Kidney (tissue), 14 donors: ENCODE results near the gene CIT. TPM values are rescaled to one million over a fixed set of nuclear protein-coding genes. Genes with fewer than 3 reads are reported as not detected.
A peak's percentile ranks its signal among the peaks of the same experiment; 100 is the strongest.

Experiments used
- DNase-seq, 5 donors: peaks; one replicate each; pipeline ENCODE4 v3.0.0-alpha.2; 2013 to 2020
- FAIRE-seq: peaks from 2 replicates; lab custom pipeline; 2012; peaks lifted over from hg19 to GRCh38; lab: Jason Lieb, UNC
- H3K27ac ChIP-seq, 2 donors: one replicate each; pipeline ENCODE4 v1.7.0; 2013; ENCODE audit warnings: low read depth in 2 of 2, low read length in 2 of 2, inconsistent platforms in 1 of 2
- H3K27me3 ChIP-seq: one replicate; pipeline ENCODE4 v1.7.1; 2013; ENCODE audit warnings: low read length, inconsistent platforms; ENCODE audit not compliant: control insufficient read depth, insufficient read depth
- H3K36me3 ChIP-seq, 3 donors: one replicate each; pipeline versions ENCODE4 v1.7.0 to v1.7.1; 2013; ENCODE audit warnings: low read length in 3 of 3, control low read depth in 1 of 3, inconsistent platforms in 1 of 3; ENCODE audit not compliant: insufficient read depth in 3 of 3, control insufficient read depth in 2 of 3
- H3K4me1 ChIP-seq, 3 donors: one replicate each; pipeline versions ENCODE4 v1.7.0 to v1.7.1; 2013; ENCODE audit warnings: low read length in 3 of 3, inconsistent platforms in 1 of 3, low read depth in 1 of 3; ENCODE audit not compliant: control insufficient read depth in 2 of 3, insufficient read depth in 2 of 3
- H3K4me3 ChIP-seq, 3 donors: one replicate each; pipeline versions ENCODE4 v1.7.0 to v1.8.1; 2013; ENCODE audit warnings: low read length in 3 of 3, control low read depth in 1 of 3, inconsistent platforms in 1 of 3
- H3K9ac ChIP-seq, 3 donors: one replicate each; pipeline versions ENCODE4 v1.7.0 to v1.7.1; 2013; ENCODE audit warnings: low read length in 3 of 3, control low read depth in 1 of 3, inconsistent platforms in 1 of 3
- H3K9me3 ChIP-seq, 3 donors: one replicate each; pipeline versions ENCODE4 v1.7.0 to v1.7.1; 2013; ENCODE audit warnings: low read length in 3 of 3, control low read depth in 1 of 3, inconsistent platforms in 1 of 3; ENCODE audit not compliant: control insufficient read depth in 2 of 3, insufficient read depth in 1 of 3
- intact Hi-C: fragments of 100-400 bp; cut with DNase I; formaldehyde crosslinking; loops from one replicate; pipeline ENCODE4 v1.11.1; 2022
- polyA plus RNA-seq: library from polyadenylated mRNA; stranded (reverse); fragments of 350-450 nt; fragmentation: Illumina TruSeq; extraction: RNeasy Lipid Tissue Mini Kit (QIAGEN cat#74804); gene quantifications from one replicate; pipeline ENCODE4 v1.2.3, GENCODE V29; 2014; ENCODE audit warnings: low read depth, low replicate concordance; ENCODE audit not compliant: insufficient read depth
- total RNA-seq: library from RNA; stranded (reverse); fragmentation: NEBNext Ultra II Directional; extraction: Animal tissue kit (Norgen Biotek cat#: 25700); gene quantifications from one replicate; pipeline ENCODE4 v1.2.1, GENCODE V29; 2021
- TF ChIP-seq, protein P1 (sequence below): IDR thresholded peaks from 3 replicates; pipeline ENCODE4 v1.5.1; 2012; ENCODE audit warnings: mild to moderate bottlenecking, moderate library complexity, borderline replicate concordance; ENCODE audit not compliant: insufficient read depth; ENCODE audit errors: extremely low read depth
- donor health status: control.
- donor health status: control.
- donor health status: control.
- donor health status: control.
- donor health status: control.
- donor health status: DM: yes; HTN: yes; CAD: no.
- donor health status: Normal renal cell carcinoma (clear cell type).

CIT gene
- total and polyA plus RNA-seq, 2 donors from 2014 or later: 3.0 to 81.6 TPM

DNA sequence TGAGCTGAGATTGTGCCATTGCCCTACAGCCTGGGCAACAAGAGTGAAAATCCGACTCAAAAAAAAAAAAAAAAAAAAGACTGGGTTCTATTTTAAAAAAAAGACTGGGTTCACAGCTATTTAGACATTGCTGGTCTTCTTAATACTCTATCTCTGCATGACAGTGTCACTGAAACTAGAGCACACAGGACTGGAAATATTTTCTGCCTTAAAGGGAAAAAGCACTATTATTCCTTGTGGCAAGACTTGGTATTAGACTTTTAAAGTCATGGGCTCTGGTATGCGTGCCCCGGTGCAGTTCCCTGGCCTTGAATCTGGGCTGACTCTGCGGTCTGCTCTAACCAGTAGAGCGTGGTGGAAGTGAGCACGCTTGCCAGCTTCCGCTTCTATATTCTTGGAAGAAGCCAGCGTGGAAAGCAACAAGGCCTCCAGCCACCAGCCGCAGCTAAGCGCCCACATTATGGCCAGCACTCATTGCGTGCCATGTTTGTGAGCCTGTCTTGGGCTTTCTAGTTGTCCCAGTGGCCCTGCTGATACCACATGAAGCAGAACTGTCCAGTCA lies 177.8 kb downstream of the CIT start:
- peak overlapping the region in 1 of 3 donors; percentile 13 for H3K4me3 ChIP-seq
- H3K27me3 ChIP-seq: no peaks in the 10 kb centered on the region
- no peak for FAIRE-seq
- peaks cover 0 to 40% (median 15%) of the 10 kb centered on the region in 3 donors for H3K4me1 ChIP-seq
- H3K9me3 ChIP-seq: no peaks in the 10 kb centered on the region
- TF ChIP-seq, protein P1, sequence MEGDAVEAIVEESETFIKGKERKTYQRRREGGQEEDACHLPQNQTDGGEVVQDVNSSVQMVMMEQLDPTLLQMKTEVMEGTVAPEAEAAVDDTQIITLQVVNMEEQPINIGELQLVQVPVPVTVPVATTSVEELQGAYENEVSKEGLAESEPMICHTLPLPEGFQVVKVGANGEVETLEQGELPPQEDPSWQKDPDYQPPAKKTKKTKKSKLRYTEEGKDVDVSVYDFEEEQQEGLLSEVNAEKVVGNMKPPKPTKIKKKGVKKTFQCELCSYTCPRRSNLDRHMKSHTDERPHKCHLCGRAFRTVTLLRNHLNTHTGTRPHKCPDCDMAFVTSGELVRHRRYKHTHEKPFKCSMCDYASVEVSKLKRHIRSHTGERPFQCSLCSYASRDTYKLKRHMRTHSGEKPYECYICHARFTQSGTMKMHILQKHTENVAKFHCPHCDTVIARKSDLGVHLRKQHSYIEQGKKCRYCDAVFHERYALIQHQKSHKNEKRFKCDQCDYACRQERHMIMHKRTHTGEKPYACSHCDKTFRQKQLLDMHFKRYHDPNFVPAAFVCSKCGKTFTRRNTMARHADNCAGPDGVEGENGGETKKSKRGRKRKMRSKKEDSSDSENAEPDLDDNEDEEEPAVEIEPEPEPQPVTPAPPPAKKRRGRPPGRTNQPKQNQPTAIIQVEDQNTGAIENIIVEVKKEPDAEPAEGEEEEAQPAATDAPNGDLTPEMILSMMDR: no peak
- peak overlapping the region in 1 of 3 donors; percentile 46 for H3K9ac ChIP-seq
- H3K27ac ChIP-seq: peak overlapping the region; percentile 73 to 84
- DNase-seq: peak in 4 of 5 donors; percentile 39 to 91 (median 58)
- no peaks in the 10 kb centered on the region for H3K36me3 ChIP-seq
- intact Hi-C loops: no loop called here

DNA sequence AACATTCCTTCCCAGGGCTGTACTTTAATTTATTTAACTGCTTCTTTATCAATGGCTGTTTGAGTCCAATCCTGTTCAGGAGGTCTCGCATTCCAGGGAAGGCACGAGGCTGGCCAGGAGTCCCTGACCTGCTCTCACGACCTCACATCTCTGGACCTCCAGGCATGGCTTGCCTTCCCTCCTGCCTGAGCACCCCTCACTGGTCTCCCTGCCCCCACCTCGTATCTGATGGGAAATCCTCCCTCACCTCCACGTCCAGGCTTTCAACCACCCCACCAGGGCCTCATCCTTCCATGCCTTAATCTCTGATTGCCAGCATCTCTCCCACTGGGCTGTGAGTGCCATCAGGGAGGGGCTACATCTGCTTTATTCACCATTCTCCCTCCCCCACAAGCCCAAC lies 180.2 kb downstream of the CIT start:
- Histone ChIP-seq H3K36me3 (no peaks in the 10 kb centered on the region), H3K4me1 (peaks cover 0 to 53% (median 31%) of the 10 kb centered on the region in 3 donors), H3K27ac (peak overlapping the region in 1 of 2 donors; percentile 13), H3K9me3 (no peaks in the 10 kb centered on the region), H3K4me3 (no peak overlapping the region), H3K9ac (no peak overlapping the region), H3K27me3 (no peaks in the 10 kb centered on the region)
- FAIRE-seq (no peak), DNase-seq (no peak)
- intact Hi-C loops: no loop called here
- TF ChIP-seq, protein P1: no peak

DNA sequence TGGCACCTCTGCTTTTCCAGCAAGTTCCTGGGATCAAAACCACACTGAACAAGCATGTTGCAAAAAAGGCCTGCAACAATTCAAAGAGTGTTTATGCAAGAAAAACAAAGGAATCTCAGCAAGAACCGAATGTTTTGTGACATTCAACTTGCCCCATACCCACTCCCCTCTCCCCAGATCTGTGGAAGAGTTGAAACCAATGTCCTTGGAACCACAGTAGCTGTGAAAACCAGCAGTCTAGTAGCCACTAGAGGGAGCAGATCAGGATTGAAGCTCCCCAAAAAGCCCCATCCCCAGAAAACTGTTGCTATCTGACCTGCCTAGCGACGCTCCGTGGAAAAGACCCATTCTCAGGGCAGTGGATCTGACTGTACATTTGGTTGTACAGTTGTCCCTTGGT lies 182.1 kb downstream of the CIT start:
- FAIRE-seq (no peak), DNase-seq (no peak)

More for the DNA sequence above, 182.1 kb downstream of the CIT start:
- TF ChIP-seq, protein P1: peak; percentile 42
- Histone ChIP-seq H3K4me3 (no peak overlapping the region), H3K9ac (no peak overlapping the region), H3K4me1 (peaks cover 3 to 68% (median 29%) of the 10 kb centered on the region in 3 donors), H3K36me3 (no peaks in the 10 kb centered on the region), H3K27ac (peak overlapping the region in 1 of 2 donors; percentile 6), H3K9me3 (no peaks in the 10 kb centered on the region), H3K27me3 (no peaks in the 10 kb centered on the region)
- intact Hi-C loops: no loop called here
